Activated gamma-delta T cell treated with Interleukin-2 at 50 U/mL for 16 hours (primary cell): ENCODE results near the gene ABCB10.
"Not testable (repeated sequence)": the region's sequence is repeated elsewhere in the genome, so short reads cannot be mapped to it uniquely, and the experiment has no call there.

Experiments
- DNase-seq: peaks from one replicate; pipeline ENCODE4 v3.0.0-alpha.2; 2020

The ABCB10 gene

DNA sequence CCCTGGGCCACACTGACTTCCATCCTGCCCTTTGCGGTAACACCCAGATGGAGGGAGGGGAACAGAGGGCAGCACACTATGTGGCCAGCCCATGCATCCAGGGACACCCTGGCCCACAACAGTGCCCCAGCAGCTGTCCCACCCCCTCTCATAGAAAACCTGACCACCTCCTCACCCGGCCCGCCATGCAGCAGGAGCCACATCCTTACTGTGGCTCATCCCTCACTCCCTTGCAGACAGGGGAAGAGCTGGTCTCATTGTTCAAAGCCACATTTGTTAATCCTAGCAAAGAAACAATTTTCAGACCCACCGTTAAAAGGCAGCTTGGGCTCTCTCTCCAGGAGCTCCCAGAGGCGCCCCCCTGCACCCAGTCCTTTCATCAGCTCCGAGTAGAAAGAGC lies 27.2 kb downstream of the ABCB10 start:
- DNase-seq = no peak

DNA sequence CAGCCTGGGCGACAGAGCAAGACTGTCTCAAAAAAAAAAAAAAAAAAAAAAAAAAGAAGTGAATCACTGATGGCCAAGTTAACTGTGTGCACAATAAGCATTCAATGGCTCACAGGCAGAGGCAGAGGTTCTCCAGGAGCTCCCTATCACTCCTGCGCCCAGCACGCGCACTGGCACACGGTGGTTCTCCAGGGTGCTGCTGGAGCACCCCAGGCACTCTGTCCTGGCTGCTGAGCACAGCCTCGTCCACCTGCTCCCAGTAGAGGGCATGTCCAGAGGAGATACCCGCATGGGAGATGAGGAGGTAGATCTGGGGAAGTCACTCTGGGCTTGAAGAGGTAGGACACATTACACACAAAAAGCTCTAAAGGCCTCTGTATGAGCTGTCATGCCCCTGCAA lies 28.9 kb downstream of the ABCB10 start:
- DNase-seq = no peak

DNA sequence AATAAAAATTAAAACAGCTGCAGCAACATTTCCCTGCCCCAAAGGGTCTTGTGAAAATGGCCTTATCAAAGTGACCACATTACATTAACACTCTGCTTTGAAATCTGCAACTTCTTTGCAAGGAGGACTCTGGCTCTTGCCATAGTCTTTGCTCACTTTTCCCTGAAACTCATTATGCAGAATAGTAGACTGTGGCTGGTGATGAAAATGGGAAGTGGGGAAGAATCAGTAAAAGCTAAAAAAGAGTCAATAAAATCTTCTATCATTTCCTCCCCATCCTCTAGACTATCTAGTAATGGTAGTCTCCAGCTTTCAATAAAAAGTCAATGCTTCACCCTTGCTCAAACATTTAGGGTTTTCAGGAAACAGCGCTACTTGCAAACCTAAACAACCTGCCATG lies 31.8 kb downstream of the ABCB10 start:
- DNase-seq = no peak

DNA sequence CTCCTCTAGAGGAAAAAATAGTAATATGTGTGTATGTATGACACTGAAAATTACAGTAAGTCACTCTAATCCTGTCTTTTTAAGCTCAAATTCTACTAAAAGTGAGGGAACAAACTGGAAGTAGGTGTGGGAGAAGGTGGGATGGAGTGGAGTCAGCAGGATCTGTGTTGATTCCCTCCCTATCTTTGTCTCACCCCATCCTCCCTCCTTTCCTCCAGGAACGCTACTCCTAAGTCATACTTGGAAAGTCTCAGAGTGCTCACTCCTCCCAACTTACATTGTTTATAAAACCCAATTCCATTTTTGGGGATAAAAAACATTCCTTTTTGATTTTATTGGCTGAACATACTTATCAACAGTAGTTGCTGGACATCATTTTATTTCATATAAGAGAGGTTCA lies 35.5 kb downstream of the ABCB10 start:
- no peak for DNase-seq

DNA sequence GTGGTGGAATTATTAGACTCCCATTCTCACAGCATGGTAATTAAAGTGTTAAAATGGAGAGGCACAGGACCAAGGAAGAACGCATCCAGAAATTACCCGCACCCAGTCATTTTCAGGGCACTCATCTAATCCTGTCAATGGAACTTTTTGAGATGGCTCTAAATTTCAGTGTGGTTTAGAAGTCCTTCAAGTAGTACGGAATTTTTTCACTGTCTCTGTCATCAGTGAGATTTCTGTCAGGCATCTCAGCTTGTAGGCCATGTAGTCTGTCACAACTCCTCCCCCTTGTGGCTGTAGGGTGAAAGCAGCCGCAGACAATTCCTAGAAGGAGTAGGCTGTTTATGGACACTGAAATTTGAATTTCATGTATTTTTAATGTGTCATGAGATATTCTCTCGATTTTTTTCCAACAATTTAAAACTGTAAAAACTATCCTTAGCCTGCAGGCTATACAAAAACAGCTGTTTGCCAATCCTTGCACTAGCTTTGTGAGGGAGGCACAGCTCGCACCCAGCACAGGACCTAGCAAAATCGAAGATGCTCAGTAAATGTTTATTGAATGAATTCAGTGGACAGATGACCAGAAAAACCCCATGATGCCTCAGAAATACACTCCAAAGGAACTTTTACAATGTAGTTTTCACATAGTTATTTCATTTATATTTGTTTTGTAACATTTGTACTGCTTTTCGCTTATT lies 43.8 kb downstream of the ABCB10 start:
- DNase-seq = peak; percentile 65

DNA sequence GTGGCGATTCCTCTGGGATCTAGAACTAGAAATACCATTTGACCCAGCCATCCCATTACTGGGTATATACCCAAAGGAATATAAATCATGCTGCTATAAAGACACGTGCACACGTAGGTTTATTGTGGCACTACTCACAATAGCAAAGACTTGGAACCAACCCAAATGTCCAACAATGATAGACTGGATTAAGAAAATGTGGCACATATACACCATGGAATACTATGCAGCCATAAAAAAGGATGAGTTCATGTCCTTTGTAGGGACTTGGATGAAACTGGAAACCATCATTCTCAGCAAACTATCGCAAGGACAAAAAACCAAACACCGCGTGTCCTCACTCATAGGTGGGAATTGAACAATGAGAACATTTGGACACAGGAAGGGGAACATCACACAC lies 46.9 kb downstream of the ABCB10 start:
- DNase-seq = not testable (repeated sequence)

DNA sequence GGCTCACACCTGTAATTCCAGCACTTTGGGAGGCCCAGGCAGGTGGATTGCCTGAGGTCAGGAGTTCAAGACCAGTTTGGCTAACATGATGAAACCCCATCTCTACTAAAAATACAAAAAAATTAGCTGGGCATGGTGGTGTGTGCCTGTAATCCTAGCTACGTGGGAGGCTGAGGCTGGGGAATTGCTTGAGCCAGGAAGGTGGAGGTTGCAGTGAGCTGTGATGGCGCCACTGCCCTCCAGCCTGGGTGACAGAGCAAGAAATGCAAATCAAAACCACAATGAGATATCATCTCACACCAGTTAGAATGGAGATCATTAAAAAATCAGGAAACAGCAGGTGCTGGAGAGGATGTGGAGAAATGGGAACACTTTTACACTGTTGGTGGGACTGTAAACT lies 47.3 kb downstream of the ABCB10 start:
- not testable (repeated sequence) for DNase-seq

DNA sequence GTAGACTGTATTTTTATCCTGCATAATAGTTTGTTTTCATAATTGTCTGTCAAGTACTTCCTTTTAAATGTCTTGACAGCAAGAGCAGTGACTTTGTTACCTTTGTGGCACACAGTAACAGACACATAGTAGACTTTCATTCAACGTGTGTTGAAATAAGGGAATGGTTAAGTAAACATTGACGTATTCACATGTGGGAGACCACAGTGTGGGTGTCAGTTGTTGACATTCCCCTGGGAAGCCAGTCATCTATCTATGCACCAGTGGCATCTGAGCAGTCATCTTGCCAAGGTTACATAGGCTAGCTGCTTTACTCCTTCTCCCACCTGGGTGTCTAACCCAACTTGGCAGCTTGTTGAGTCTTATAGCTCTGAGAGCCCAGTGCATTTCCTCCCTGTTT lies 48.9 kb downstream of the ABCB10 start:
- no peak for DNase-seq

DNA sequence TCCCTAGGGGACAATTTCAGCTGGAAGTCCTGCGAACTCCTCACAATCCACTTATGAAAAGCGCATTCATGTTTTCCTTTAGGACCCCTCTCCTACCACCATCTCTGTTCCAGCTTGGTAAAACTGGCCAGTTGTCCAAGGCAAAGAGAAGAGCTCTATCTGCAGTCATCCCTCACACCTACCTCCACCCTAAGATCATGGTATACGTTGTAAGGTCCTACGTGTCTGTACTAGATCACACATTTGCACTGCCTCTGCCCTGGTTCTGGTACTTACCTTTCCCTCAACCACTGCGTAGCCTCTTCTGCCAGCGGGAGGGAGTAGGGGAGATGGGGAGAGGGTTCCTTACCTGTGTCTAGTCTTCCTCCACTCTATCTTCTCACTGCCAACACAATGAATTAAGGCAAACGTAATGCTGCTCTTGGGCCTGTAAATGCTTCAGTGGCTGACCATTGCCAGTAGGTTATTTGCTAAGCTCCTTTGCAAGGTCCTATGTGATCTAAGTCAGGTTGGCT lies 49.6 kb downstream of the ABCB10 start:
- DNase-seq = no peak

DNA sequence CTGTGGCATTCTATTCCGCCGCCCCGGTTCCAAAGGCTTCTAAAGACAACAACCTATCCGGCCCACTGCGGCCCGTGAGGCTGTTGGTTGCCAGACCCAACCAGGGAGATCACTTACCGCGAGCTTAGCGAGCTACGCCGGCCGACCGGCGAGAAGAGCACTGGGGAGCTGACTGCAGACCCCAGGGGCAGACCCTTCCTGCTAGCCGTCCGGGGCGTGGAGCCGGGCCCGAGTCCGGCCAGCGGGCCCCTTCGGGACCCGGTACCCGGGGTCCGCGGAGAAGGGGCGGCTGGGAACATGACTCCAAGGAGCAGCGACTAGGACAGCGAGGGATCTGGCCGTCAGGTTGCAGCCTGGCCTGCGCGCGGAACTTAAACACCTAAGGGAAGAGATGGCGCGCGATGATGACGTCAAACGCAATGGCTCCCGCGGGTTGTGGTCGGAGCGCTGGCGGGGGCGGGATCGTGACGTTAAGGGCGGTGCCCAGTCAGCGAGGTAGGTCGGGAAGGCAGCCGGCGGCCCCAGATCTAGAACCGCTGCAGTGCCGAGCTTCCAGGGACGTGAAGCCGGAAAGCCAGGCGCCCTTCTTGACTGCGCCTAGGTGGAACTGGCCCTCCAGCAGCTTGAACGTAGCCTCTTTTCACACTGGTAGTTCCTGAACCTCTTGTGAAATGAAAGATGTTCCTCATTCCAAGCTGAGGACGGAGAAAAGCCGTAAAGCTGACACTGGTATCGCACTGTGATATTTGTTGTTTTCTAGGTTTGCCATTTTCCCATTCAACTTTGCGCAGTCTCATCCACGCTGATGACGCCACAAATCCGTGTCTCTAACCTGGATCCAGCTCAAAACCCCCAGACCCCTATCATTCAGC lies 50.3 kb downstream of the ABCB10 start, which contains the start of gene NUP133:
NUP133 (minus strand) TSS at position 391 of the 872 bp plus-strand sequence; CDS start at position 299, 92 bp downstream.
- DNase-seq = peak; percentile 99

DNA sequence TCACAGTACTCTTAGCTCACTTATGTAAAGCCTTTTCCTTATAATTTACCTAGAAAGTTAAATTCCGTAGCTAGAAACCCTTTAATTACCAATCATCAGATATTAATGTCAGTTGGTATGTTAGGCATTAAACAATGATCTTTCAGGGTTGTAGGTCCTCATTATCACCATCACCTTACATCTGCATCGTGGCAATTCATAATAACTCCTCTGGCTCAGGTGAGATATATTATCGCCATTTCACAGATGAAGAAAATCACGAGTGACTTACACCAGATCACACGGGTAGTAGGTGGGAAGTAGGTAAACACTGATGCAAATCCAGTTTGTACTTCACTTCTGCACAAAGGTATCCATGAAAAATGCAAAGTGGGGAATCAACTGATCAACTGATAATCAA lies 51.0 kb downstream of the ABCB10 start:
- DNase-seq = no peak

DNA sequence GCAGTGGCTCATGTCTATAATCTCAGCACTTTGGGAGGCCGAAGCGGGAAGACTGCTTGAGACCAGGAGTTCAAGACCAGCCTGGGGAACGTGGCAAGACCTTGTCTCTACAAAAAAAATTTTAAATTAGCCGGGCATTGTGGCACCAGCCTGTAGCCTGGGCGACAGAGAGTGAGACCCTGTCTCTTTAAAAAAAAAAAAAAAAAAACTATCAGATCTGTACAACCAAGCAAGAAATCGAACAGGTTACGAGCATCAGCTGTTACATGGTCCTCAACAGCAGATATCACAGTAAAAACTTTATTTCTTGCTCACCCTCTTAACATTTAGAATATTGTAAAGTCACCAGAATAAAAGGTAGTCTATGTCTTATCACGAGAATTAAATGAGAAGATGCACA lies 51.9 kb downstream of the ABCB10 start:
- DNase-seq = no peak

DNA sequence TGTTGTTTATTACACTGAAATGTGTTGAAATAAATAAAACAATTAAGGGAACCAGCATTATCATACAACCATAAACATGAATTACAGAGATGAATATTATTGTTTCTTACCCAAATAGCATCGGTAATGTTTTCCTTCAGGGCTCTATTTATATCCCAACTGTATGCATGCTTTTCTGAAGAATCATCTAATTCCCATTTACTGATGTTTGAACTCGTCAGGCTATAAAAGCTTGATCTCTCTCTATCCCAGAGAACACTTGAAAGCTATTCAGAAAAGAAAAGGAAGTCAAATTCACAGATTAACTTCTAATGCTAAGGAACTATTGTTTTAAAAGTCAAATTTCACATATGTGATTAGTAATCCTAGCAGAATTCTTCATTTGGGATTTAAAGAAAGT lies 62.7 kb downstream of the ABCB10 start:
- no peak for DNase-seq

DNA sequence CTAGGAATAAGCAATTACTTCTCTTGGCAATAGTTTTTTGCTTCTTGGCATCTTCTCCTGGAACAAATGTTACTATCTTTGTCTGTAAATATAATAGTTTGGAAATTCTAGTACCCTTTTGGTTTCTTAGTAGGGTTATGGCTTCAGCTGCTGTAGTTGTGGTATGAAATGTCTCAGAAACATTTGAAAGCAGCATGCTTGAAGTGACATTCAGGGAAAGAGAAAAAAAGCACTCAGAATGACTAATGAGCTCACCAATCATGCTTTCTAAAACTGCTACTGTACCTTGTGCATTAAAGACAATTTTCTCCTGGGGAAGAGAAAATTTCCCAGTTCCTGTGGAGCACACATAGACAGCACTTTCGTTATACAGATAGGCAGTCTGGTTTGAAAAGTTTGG lies 71.3 kb downstream of the ABCB10 start:
- no peak for DNase-seq

DNA sequence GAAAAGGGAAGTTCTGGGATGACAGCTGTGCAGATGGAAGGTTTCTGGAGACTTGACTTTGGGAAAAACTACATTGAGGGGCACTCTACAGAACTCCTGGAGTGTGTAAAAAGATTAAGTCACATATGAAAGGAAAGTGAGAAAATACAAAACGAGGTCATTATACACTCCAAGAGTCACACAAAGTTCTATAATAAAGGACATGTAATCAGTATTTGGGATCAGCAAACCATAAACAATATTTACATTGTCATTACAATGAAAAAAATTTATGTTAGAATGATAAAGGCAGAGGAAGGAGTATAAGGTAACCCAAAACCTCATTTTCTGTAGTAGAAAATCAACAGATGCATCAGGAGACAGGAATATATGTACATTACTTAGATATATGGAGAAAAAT lies 73.2 kb downstream of the ABCB10 start:
- DNase-seq = no peak

DNA sequence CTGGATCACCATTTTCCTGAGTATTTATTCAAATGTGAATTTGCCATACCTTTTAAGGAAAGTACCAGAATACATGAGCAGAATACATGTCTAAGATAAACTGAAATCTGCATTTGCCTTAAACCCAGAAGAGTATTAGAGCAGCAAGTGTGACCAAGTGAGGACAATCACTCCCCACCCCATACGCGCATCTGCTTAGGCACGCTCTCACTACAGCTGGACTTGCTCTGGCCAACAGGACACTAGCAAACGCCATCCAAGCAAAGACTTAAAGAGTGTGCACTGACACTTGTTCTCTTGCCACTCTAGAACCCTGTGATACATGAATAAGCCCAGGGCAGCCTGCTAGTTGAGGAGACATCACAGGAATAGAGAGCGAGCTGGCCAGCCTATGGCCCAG lies 76.0 kb downstream of the ABCB10 start:
- DNase-seq = no peak

DNA sequence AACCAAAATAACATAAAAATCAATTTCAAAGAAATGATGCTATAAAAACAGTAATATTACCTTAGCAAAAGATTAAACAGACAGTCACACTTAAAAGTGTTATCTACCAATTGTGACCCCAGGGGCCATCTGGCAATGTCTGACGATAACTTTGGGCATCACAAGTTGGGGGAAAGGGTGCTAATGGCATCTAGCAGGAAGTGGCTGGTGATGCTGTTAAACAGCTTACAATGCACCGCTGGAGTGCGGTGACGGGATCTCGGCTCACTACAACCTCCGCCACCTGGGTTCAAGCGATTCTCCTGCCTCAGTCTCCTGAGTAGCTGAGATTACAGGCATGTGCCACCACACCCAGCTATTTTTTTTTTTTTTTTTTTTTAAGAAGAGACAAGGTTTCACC lies 78.0 kb downstream of the ABCB10 start:
- no peak for DNase-seq

DNA sequence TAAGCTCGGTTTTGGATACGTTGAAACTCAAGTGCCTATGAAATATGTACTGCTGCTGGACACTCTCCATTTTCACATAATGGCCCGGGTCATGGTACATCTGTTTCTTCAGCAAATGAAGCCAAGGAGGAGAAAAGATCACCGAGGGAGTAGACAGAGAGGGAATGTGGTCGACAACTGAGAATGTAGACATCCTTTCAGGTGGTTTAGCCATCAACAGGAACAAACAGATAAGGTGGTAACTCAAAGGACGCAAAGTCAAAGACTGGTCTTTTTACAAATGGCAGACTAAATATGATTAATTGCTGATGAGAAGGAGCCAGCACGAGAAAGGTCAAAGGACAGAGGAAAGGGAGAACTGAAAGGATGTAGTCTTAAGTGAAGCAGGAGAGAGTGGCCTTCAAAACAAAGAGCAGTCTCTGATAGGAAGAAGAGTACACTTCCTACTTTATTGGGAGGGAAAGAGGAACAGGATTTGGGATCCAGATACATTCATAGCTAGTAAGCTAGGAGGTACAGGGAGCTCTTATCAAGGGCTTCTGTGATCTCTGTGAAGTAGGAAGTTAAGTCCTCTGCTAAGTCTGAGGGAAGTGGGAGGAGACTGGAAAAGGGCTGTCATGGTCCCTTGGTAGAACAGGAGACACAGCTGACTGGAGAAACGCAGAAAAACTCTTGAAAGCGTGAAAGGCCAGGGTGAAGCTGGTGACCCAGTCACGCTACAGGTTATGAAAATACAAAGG lies 78.7 kb downstream of the ABCB10 start:
- no peak for DNase-seq

DNA sequence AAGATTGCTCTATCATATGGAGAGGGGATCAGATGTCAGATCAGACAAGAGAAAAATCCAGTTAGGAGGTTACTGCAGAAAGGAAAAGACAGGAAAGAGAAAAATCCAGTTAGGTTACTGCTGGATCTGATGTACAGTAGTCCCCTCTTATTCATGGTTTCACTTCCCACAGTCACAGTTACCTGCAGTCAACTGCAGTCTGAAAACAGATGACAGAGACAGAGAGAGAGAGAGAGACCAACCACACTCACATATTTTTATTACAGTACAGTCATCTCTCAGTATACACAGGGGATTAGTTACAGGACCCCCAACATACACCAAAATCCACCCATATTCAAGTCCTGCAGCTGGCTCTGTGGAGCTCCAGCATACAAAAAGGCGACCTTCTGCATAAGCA lies 79.7 kb downstream of the ABCB10 start:
- DNase-seq = no peak

DNA sequence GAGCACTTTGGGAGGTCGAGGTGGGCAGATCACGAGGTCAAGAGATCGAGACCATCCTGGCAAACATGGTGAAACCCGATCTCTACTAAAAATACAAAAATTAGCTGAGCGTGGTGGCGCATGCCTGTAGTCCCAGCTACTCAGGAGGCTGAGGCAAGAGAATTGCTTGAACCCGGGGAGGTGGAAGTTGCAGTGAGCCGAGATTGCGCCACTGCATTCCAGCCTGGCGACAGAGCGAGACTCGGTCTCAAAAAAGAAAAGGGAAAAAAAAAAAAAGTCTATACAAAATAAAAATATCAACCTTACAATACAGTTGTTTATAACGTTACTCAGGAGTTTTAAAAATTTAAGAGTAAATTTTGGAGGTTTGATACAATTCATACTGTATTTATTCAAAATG lies 82.6 kb downstream of the ABCB10 start:
- not testable (repeated sequence) for DNase-seq

DNA sequence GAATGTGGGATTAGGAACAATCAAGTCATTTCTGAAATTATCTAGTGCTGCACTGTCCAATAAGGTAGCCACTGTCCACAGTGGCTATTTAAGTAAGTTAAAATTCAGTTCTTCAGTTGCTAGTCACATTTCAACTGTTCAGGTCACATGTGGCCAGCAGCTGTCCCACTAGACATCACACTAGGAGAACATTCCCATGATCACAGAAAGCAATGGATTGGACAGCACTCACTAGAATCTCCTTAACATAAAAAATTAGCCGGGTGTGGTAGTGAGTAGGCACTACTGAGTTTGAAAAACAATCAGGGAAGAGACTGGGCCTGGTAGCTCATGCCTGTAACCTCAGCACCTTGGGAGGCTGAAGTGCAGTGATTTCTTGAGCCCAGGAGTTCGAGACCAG lies 84.0 kb downstream of the ABCB10 start:
- no peak for DNase-seq

DNA sequence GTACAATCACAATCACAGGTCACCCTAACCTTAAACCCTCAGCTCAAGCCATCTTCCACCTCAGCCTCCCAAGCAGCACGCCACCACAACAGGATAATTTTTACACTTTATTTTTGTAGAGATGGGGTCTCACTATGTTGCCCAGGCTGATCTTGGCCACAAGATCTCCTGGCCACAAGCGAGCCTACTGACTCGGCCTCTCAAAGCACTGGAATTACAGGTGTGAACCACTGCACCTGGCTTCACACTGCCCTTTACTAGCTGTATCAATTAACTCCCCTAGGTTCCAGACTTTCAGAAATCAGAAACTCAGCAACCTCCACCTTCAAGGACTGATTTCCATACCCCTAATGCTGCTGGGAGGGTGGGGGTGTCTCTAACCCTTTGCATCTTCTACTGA lies 87.3 kb downstream of the ABCB10 start:
- DNase-seq = no peak

DNA sequence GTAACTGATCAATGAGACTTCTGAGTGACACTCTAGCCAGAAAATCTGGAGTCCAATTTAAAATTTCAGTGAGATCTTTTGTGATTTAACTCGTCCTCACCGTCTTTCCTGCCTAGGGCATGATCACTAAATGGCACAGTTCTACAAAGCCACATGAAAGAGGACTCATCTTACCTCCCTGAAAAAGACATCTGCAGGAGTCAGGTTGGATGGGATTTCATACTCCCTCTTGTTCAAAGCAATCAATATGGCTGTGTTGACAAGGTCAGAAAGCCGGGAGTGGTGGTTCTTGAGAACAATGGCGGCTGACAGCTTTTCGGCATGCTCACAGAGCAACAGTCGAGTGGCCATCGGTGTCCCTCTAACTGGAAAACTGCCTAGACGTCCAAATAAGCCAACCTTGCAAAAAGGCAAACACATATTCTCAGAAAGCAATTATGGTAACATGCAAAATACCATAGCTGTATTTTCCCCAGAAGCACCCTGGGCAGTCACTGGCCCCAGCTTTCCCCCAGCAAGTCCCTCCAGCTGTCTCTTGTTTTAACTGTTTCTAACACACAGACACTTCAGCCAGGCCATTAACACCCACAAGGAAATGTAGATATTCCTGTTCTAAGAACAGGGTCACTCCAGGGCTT lies 88.0 kb downstream of the ABCB10 start:
- no peak for DNase-seq
